ENCODE data around the gene CEP295NL.

GRCh38 chr17:78886954-78887353, 16.0 kb downstream of the CEP295NL start:
- no peak for TF ChIP-seq POLR2A (IDR thresholded peaks at IDR 0.05)
- TF ChIP-seq CTCF (IDR thresholded peaks at IDR 0.05) = no peak
- no peak for TF ChIP-seq EP300 (IDR thresholded peaks at IDR 0.05)

Data from gastroesophageal sphincter (tissue), 3 donors.